ENCODE results near the gene RASAL1. TPM values are rescaled to one million over a fixed set of nuclear protein-coding genes. Genes with fewer than 3 reads are reported as not detected.

Gene RASAL1
- polyA plus RNA-seq, 1 of the 3 experiments (the other 2 are of a cell fraction), result not detected

GRCh38 chr12:113099764-113100163 lies 35.8 kb downstream of the RASAL1 start:
- WGBS (ENCODE audit: low lambda C conversion rate), result 20% methylated on average over 4 of the region's 12 CpGs
- Histone ChIP-seq H3K4me2 (no peak overlapping the region), H3K36me3 (replicated peaks in 1 of 2; ENCODE audit: control insufficient read depth in 1 of 2, insufficient read depth in 2 of 2, low read length in 1 of 2) (no peaks in the 10 kb centered on the region), H3K27me3 (ENCODE audit: insufficient read depth) (no peaks in the 10 kb centered on the region), H2AFZ (ENCODE audit: low read depth) (no peak overlapping the region), H3K9me3 (no peaks in the 10 kb centered on the region), H3K9ac (no peak overlapping the region), H3K27ac (ENCODE audit: low read depth in 2 of 2, low read length in 1 of 2) (no peak overlapping the region), H3F3A (replicated peaks; ENCODE audit: insufficient read depth) (no peaks in the 10 kb centered on the region), H3K79me2 (ENCODE audit: insufficient read depth) (no peaks in the 10 kb centered on the region), H4K20me1 (ENCODE audit: insufficient read depth) (no peaks in the 10 kb centered on the region), H3K9me2 (no peaks in the 10 kb centered on the region), H3K4me3 (ENCODE audit: low read depth in 2 of 2, low read length in 1 of 2) (no peak overlapping the region), H3K4me1 (ENCODE audit: control insufficient read depth in 1 of 2, insufficient read depth in 2 of 2, low read depth in 1 of 2, low read length in 1 of 2) (peaks cover 0 to 16% of the 10 kb centered on the region in 2 experiments; a peak in 1 of 4 replicates)
- CTCF ChIA-PET, result interaction anchor here (0.6 to 5.3 kb wide), 12 partner anchors 11 to 568 kb away, joined by 3 to 38 read pairs (median 13); partner anchors contain the start of gene RASAL1
- TF ChIP-seq TEAD4 (IDR thresholded peaks at IDR 0.05; ENCODE audit: borderline replicate concordance, insufficient read depth), result no peak
- TF ChIP-seq RCOR1 (IDR thresholded peaks at IDR 0.05; ENCODE audit: low read length), result no peak
- no peak for TF ChIP-seq YY1 (IDR thresholded peaks at IDR 0.05; ENCODE audit: low read depth)
- POLR2A ChIA-PET, result no interaction called here
- no peak for DNase-seq

GRCh38 chr12:113099364-113099763 lies 36.2 kb downstream of the RASAL1 start:
- POLR2A ChIA-PET, result no interaction called here
- DNase-seq, result no peak
- CTCF ChIA-PET, result interaction anchor here (0.7 to 5.3 kb wide), 24 partner anchors 8 to 641 kb away, joined by 3 to 38 read pairs (median 8); partner anchors contain the start of gene RASAL1
- H3K9ac ChIP-seq, result no peak overlapping the region
- no peaks in the 10 kb centered on the region for H3K9me3 ChIP-seq
- H3K27me3 ChIP-seq (ENCODE audit: insufficient read depth), result no peaks in the 10 kb centered on the region
- H3F3A ChIP-seq (replicated peaks; ENCODE audit: insufficient read depth), result no peaks in the 10 kb centered on the region
- no peaks in the 10 kb centered on the region for H3K79me2 ChIP-seq (ENCODE audit: insufficient read depth)
- no peak overlapping the region for H3K27ac ChIP-seq (ENCODE audit: low read depth in 2 of 2, low read length in 1 of 2)
- no peak overlapping the region for H3K4me2 ChIP-seq
- TF ChIP-seq SMC3 (IDR thresholded peaks at IDR 0.05; ENCODE audit: low read depth, low read length) (no peak), MAX (IDR thresholded peaks at IDR 0.05; ENCODE audit: low read depth) (no peak), PBX3 (IDR thresholded peaks at IDR 0.05) (no peak), GATA2 (CRISPR knock-in tag; IDR thresholded peaks at IDR 0.05) (no peak), ZBTB33 (IDR thresholded peaks at IDR 0.05; ENCODE audit: borderline replicate concordance, low read depth) (no peak), ELF1 (IDR thresholded peaks at IDR 0.05) (no peak), EP300 (IDR thresholded peaks at IDR 0.05; ENCODE audit: borderline replicate concordance in 1 of 2, low read depth in 1 of 2, low read length in 1 of 2) (no peak), POLR2AphosphoS5 (IDR thresholded peaks at IDR 0.05; ENCODE audit: low read depth, low read length) (no peak), USF1 (IDR thresholded peaks at IDR 0.05; ENCODE audit: borderline replicate concordance, low read depth) (no peak), FOXM1 (IDR thresholded peaks at IDR 0.05; ENCODE audit: low read depth) (no peak), NFIC (IDR thresholded peaks at IDR 0.05; ENCODE audit: borderline replicate concordance) (no peak), MEF2A (IDR thresholded peaks at IDR 0.05; ENCODE audit: borderline replicate concordance, low read depth) (no peak), SIN3A (IDR thresholded peaks at IDR 0.05; ENCODE audit: borderline replicate concordance, low read depth, low read length) (no peak), TEAD4 (IDR thresholded peaks at IDR 0.05; ENCODE audit: borderline replicate concordance, insufficient read depth) (no peak), CTCF (IDR thresholded peaks at IDR 0.05) (no peak), FOXJ3 (CRISPR knock-in tag; IDR thresholded peaks at IDR 0.05) (no peak)
- H3K36me3 ChIP-seq (replicated peaks in 1 of 2; ENCODE audit: control insufficient read depth in 1 of 2, insufficient read depth in 2 of 2, low read length in 1 of 2), result no peaks in the 10 kb centered on the region
- no peak overlapping the region for H2AFZ ChIP-seq (ENCODE audit: low read depth)
- H3K4me1 ChIP-seq (ENCODE audit: control insufficient read depth in 1 of 2, insufficient read depth in 2 of 2, low read depth in 1 of 2, low read length in 1 of 2), result peaks cover 0 to 16% of the 10 kb centered on the region in 2 experiments; a peak in 1 of 4 replicates
- no peaks in the 10 kb centered on the region for H4K20me1 ChIP-seq (ENCODE audit: insufficient read depth)
- no peak overlapping the region for H3K4me3 ChIP-seq (ENCODE audit: low read depth in 2 of 2, low read length in 1 of 2)
- H3K9me2 ChIP-seq, result no peaks in the 10 kb centered on the region
